ENCODE results near the gene ALDH4A1.

The ALDH4A1 gene

GRCh38 chr1:18829671-18830070 is 72.7 kb downstream of the ALDH4A1 start:
- Histone ChIP-seq H3K9me3 (ENCODE audit: insufficient read depth, low read length) (no peaks in the 10 kb centered on the region), H3K79me2 (ENCODE audit: low read length) (no peaks in the 10 kb centered on the region), H3K4me1 (ENCODE audit: low read length) (no peaks in the 10 kb centered on the region), H2AFZ (ENCODE audit: low read depth, low read length) (no peak overlapping the region), H3K4me3 (ENCODE audit: low read length) (no peak overlapping the region), H3K36me3 (replicated peaks; ENCODE audit: low read depth, low read length) (no peaks in the 10 kb centered on the region), H3K9ac (ENCODE audit: low read length) (no peak overlapping the region), H3K27ac (ENCODE audit: low read length) (no peak overlapping the region), H3K4me2 (ENCODE audit: low read length) (no peak overlapping the region), H4K20me1 (ENCODE audit: insufficient read depth, low read length) (no peaks in the 10 kb centered on the region), H3K27me3 (ENCODE audit: low read depth, low read length) (no peaks in the 10 kb centered on the region)
- TF ChIP-seq CTCF (IDR thresholded peaks at IDR 0.05; ENCODE audit: low read depth, low read length) (no peak), EZH2phosphoT487 (IDR thresholded peaks at IDR 0.05; ENCODE audit: low read depth) (no peak)

DNA sequence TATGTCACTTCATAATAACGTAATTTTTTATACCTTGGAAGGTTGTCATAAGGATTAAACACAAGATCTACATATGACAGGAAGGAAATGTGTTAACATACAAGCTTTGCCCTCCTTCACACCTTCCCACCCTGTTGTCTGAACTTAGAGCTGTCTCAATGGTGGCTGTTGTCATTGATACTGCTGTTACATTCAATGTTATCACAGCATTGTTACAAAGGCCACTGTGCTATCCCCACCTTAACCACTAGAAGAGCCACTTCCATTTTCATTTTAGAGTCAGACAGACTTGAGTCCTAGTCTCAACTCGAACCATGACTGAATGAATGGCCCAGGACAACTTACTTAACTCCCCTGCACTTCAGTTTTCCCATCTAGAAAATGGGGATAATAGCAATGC is 74.1 kb downstream of the ALDH4A1 start:
- H3K4me2 ChIP-seq (ENCODE audit: low read length), result no peak overlapping the region
- no peaks in the 10 kb centered on the region for H3K4me1 ChIP-seq (ENCODE audit: low read length)
- H2AFZ ChIP-seq (ENCODE audit: low read depth, low read length), result no peak overlapping the region
- H4K20me1 ChIP-seq (ENCODE audit: insufficient read depth, low read length), result no peaks in the 10 kb centered on the region
- H3K9ac ChIP-seq (ENCODE audit: low read length), result no peak overlapping the region
- no peak for TF ChIP-seq EZH2phosphoT487 (IDR thresholded peaks at IDR 0.05; ENCODE audit: low read depth)
- no peak for TF ChIP-seq CTCF (IDR thresholded peaks at IDR 0.05; ENCODE audit: low read depth, low read length)
- no peak overlapping the region for H3K27ac ChIP-seq (ENCODE audit: low read length)
- no peaks in the 10 kb centered on the region for H3K79me2 ChIP-seq (ENCODE audit: low read length)
- no peak overlapping the region for H3K4me3 ChIP-seq (ENCODE audit: low read length)
- H3K9me3 ChIP-seq (ENCODE audit: insufficient read depth, low read length), result no peaks in the 10 kb centered on the region
- no peaks in the 10 kb centered on the region for H3K36me3 ChIP-seq (replicated peaks; ENCODE audit: low read depth, low read length)
- no peaks in the 10 kb centered on the region for H3K27me3 ChIP-seq (ENCODE audit: low read depth, low read length)

DNA sequence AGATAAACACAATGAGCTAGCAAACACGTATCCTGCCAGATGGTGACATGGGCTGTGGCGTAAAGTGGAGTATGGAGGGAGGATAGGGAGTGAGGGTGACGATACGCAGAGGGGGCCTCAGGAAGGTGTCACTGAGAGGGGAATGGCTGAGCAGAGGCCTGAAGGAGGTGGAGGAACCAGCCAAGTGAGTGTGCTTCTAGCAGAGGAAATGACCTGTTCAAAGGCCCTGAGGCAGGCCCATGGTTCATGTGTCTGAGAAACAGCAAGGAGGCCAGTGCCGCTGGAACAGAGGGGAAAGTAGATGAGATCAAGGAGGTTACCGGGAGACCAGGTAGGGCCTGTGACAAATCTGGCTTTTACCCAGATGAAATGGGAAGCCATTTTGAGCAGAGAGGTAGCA is 78.9 kb downstream of the ALDH4A1 start:
- Histone ChIP-seq H2AFZ (ENCODE audit: low read depth, low read length) (no peak overlapping the region), H4K20me1 (ENCODE audit: insufficient read depth, low read length) (no peaks in the 10 kb centered on the region), H3K27ac (ENCODE audit: low read length) (no peak overlapping the region)

More for the DNA sequence above, 78.9 kb downstream of the ALDH4A1 start:
- Histone ChIP-seq H3K36me3 (replicated peaks; ENCODE audit: low read depth, low read length) (no peaks in the 10 kb centered on the region), H3K9me3 (ENCODE audit: insufficient read depth, low read length) (no peaks in the 10 kb centered on the region), H3K27me3 (ENCODE audit: low read depth, low read length) (no peaks in the 10 kb centered on the region), H3K9ac (ENCODE audit: low read length) (no peak overlapping the region), H3K4me2 (ENCODE audit: low read length) (no peak overlapping the region), H3K4me3 (ENCODE audit: low read length) (no peak overlapping the region), H3K79me2 (ENCODE audit: low read length) (no peaks in the 10 kb centered on the region), H3K4me1 (ENCODE audit: low read length) (no peaks in the 10 kb centered on the region)
- no peak for TF ChIP-seq CTCF (IDR thresholded peaks at IDR 0.05; ENCODE audit: low read depth, low read length)
- no peak for TF ChIP-seq EZH2phosphoT487 (IDR thresholded peaks at IDR 0.05; ENCODE audit: low read depth)
